GM12878 (cell line): Measurements from ENCODE around the gene SECTM1.

Experiments
- BCL11A ChIP-seq: IDR thresholded peaks from 2 replicates; pipeline ENCODE4 v1.6.1; 2011; ENCODE audit warnings: low read depth, low read length
- CBX5 ChIP-seq: sonication (generic); IDR thresholded peaks from 2 replicates; pipeline ENCODE4 v1.6.1; 2016; ENCODE audit warnings: low read depth, moderate library complexity, mild to moderate bottlenecking, inconsistent platforms
- CEBPB ChIP-seq, 2 experiments: fragments of 150-350 bp in 1 of 2; IDR thresholded peaks; 2 replicates each; pipeline ENCODE4 v1.6.1; 2012 to 2014; ENCODE audit warnings: low read depth in 2 of 2, low read length in 2 of 2, borderline replicate concordance in 1 of 2, inconsistent platforms in 1 of 2
- EZH2 ChIP-seq: IDR thresholded peaks from 2 replicates; pipeline ENCODE4 v1.6.1; 2012; ENCODE audit warnings: low read depth, mild to moderate bottlenecking, control low read depth, inconsistent platforms, low read length, borderline replicate concordance; ENCODE audit not compliant: control insufficient read depth
- HDAC6 ChIP-seq: fragments of 200-600 bp; sonication (generic); IDR thresholded peaks from one replicate; pipeline ENCODE4 v1.8.0; 2017; ENCODE audit warnings: antibody characterized with exemption; ENCODE audit not compliant: unreplicated experiment
- NR2F1 ChIP-seq: fragments of 450-650 bp; conservative IDR thresholded peaks from 2 replicates; pipeline ENCODE4 v1.6.1; 2017; ENCODE audit warnings: mild to moderate bottlenecking
- POLR2A ChIP-seq: IDR thresholded peaks from 2 replicates; pipeline ENCODE4 v1.6.1; 2011; ENCODE audit warnings: low read depth, mild to moderate bottlenecking, low read length
- POLR2AphosphoS5 ChIP-seq: IDR thresholded peaks from 2 replicates; pipeline ENCODE4 v1.6.1; 2011; ENCODE audit warnings: mild to moderate bottlenecking, low read length, inconsistent platforms
- TAF1 ChIP-seq: IDR thresholded peaks from 2 replicates; pipeline ENCODE4 v1.6.1; 2011; ENCODE audit warnings: mild to moderate bottlenecking, low read depth, low read length, borderline replicate concordance
- TF ChIP-seq, protein P1 (sequence below): IDR thresholded peaks from 2 replicates; pipeline ENCODE4 v1.6.1; 2012; ENCODE audit warnings: mild to moderate bottlenecking, low read depth, low read length
- TF ChIP-seq, protein P2 (sequence below): IDR thresholded peaks from 2 replicates; pipeline ENCODE4 v1.6.1; 2011; ENCODE audit warnings: low read depth, mild to moderate bottlenecking, low read length, moderate library complexity, borderline replicate concordance; ENCODE audit errors: extremely low read depth
- TF ChIP-seq, protein P3 (sequence below), 3 experiments: IDR thresholded peaks in 2 of 3; conservative IDR thresholded peaks in 1 of 3; 2 replicates each; pipeline ENCODE4 v1.5.1; 2011; ENCODE audit warnings: low read depth in 3 of 3, low read length in 3 of 3, mild to moderate bottlenecking in 3 of 3, control low read depth in 2 of 3, moderate library complexity in 2 of 3, inconsistent platforms in 1 of 3, mixed read lengths in 1 of 3; ENCODE audit not compliant: control insufficient read depth in 2 of 3, insufficient read depth in 1 of 3; ENCODE audit errors: extremely low read depth in 1 of 3

DNA sequence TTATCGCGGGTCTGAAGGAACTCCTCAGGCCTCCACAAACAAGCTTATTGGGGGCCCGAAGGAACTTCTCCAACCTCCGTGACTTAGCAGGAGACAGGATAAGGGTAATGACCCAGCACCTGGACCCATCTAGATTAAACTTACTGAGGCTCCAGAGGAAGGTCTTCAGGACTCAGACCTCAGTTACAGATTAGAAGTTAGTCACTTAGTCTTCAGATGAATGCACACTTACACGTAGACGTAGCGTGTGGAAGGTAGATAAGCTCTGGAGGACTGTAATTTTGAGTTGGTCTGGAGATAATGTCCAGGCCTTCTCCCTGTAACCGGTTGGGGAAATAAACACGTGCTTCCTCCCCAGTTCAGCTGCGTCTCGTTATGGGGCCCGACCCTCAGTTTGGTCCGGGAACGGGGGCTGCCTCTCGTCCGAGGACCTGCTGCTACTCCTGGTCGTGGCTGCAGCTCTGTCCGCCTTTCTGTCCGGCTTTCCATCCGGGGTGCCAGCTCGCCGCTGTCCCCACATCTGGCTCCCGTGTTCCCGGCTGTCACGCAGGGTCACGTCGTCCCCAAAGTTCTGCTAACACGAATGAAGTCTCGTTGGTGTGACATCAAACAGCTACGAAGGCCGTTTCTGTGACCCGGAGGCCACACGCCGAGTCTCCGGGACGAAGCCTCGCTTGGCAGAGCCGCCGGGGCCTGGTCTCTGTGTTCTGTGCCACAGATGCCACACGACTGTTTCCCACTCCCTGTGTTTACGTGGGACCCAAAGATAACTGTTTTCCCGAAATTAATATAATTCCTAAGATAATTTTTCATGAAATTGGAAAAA lies 11.8 kb upstream of the SECTM1 start:
- no peak for TF ChIP-seq HDAC6
- no peak for TF ChIP-seq CBX5
- TF ChIP-seq, protein P1, sequence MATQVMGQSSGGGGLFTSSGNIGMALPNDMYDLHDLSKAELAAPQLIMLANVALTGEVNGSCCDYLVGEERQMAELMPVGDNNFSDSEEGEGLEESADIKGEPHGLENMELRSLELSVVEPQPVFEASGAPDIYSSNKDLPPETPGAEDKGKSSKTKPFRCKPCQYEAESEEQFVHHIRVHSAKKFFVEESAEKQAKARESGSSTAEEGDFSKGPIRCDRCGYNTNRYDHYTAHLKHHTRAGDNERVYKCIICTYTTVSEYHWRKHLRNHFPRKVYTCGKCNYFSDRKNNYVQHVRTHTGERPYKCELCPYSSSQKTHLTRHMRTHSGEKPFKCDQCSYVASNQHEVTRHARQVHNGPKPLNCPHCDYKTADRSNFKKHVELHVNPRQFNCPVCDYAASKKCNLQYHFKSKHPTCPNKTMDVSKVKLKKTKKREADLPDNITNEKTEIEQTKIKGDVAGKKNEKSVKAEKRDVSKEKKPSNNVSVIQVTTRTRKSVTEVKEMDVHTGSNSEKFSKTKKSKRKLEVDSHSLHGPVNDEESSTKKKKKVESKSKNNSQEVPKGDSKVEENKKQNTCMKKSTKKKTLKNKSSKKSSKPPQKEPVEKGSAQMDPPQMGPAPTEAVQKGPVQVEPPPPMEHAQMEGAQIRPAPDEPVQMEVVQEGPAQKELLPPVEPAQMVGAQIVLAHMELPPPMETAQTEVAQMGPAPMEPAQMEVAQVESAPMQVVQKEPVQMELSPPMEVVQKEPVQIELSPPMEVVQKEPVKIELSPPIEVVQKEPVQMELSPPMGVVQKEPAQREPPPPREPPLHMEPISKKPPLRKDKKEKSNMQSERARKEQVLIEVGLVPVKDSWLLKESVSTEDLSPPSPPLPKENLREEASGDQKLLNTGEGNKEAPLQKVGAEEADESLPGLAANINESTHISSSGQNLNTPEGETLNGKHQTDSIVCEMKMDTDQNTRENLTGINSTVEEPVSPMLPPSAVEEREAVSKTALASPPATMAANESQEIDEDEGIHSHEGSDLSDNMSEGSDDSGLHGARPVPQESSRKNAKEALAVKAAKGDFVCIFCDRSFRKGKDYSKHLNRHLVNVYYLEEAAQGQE = no peak
- TF ChIP-seq, protein P2, sequence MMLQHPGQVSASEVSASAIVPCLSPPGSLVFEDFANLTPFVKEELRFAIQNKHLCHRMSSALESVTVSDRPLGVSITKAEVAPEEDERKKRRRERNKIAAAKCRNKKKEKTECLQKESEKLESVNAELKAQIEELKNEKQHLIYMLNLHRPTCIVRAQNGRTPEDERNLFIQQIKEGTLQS = no peak
- no peak for TF ChIP-seq BCL11A
- TF ChIP-seq EZH2 = no peak
- TF ChIP-seq POLR2A = no peak
- TF ChIP-seq, protein P3, sequence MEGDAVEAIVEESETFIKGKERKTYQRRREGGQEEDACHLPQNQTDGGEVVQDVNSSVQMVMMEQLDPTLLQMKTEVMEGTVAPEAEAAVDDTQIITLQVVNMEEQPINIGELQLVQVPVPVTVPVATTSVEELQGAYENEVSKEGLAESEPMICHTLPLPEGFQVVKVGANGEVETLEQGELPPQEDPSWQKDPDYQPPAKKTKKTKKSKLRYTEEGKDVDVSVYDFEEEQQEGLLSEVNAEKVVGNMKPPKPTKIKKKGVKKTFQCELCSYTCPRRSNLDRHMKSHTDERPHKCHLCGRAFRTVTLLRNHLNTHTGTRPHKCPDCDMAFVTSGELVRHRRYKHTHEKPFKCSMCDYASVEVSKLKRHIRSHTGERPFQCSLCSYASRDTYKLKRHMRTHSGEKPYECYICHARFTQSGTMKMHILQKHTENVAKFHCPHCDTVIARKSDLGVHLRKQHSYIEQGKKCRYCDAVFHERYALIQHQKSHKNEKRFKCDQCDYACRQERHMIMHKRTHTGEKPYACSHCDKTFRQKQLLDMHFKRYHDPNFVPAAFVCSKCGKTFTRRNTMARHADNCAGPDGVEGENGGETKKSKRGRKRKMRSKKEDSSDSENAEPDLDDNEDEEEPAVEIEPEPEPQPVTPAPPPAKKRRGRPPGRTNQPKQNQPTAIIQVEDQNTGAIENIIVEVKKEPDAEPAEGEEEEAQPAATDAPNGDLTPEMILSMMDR (IDR thresholded peaks at IDR 0.05 in 2 of 3, conservative IDR thresholded peaks at IDR 0.05 in 1 of 3; ENCODE audit: control insufficient read depth in 2 of 3, extremely low read depth in 1 of 3, insufficient read depth in 1 of 3, low read depth in 3 of 3, low read length in 3 of 3) = no peak
- TF ChIP-seq TAF1 = no peak
- no peak for TF ChIP-seq CEBPB (IDR thresholded peaks at IDR 0.05; ENCODE audit: borderline replicate concordance in 1 of 2, low read depth in 2 of 2, low read length in 2 of 2)
- no peak for TF ChIP-seq NR2F1
- TF ChIP-seq POLR2AphosphoS5 = no peak
